Measurements from ENCODE around the gene LRIT2.

The LRIT2 gene

DNA sequence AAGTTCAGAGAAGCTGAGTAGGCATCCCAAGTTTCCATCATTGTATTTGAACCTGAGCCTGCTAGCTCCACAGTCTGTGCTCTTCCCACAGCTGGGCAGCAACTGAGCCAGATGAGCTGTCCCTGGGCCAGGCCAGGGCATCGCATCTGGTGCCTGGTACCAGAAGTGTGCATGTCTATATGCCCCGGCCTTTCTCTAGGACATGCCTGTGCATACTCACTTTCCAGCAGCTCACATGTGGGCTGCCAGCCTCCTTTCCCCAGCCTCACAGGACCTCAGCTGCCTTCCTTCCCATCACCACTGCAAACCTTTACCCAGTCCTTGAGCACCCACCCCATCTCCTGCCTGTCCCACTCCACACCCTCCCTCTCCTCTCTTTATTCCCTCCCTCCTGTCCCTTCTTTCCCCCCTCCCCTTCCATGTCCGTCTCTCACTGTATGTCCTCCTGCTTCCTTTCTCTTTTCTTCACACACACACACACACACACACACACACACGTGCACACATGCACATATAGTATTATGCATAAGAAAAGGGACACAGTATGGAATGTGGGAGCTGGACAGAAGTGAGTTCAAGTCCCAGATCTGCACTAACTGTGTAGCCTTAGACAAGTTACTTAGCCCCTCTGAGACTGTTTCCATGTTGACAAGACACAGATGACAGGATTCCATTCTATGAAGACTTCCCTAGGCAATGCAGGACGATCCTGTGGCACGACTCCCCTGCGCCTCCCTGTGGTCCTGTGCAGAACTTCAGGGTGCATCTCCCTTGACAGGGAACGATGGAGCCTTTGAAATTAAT is 20.1 kb downstream of the LRIT2 start:
- DNase-seq: peak; percentile 68 to 79 (median 70)

- DNase-seq: no peak
Measured at GRCh38 chr10:84204610-84205009, 20.7 kb downstream of the LRIT2 start.

DNA sequence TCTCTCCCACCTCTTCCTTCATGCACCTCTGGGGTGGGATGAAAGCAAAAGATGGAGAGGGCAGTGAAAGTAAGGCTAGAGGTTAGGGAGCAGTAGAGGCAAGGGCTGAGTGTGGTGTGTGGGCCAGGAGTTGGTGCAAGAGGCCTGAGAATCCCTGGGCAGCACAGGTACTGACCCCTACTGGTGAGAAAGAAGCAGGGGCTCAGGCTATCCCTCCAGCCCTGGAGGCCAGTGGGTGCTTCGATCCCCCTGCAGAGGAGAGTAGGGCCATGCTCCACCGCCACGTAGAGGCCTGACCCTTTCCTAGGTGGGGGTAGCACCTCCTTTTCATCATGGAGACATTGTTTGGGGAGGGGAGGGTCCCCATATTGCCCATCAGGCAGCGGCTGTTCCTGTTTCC is 21.2 kb downstream of the LRIT2 start:
- DNase-seq: peak in 3 of 4 experiments; percentile 7 to 21 (median 9)

DNA sequence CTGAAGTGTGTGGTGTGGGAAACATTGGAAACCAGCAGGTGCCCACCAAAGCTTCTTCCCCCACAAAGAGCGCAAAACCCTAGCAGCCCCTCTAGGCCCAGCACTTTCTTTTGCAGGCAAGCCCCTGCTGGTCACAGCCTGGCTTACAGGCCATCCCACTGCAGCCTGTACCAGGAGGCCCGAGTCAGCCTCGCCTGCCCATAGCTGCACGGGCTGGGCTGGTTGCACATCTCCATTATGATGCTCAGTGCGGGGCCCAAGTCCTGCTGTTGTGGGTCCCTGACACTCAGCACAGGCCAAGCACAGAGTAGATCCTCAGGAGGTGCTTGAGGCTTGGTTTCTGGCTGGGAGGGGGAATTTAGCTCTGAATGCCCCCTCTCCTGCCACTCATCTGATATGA is 23.0 kb downstream of the LRIT2 start:
- no peak for DNase-seq

GRCh38 chr10:84201682-84202081 is 23.7 kb downstream of the LRIT2 start:
- no peak for DNase-seq

GRCh38 chr10:84201244-84201606 is 24.1 kb downstream of the LRIT2 start:
- DNase-seq: no peak

DNA sequence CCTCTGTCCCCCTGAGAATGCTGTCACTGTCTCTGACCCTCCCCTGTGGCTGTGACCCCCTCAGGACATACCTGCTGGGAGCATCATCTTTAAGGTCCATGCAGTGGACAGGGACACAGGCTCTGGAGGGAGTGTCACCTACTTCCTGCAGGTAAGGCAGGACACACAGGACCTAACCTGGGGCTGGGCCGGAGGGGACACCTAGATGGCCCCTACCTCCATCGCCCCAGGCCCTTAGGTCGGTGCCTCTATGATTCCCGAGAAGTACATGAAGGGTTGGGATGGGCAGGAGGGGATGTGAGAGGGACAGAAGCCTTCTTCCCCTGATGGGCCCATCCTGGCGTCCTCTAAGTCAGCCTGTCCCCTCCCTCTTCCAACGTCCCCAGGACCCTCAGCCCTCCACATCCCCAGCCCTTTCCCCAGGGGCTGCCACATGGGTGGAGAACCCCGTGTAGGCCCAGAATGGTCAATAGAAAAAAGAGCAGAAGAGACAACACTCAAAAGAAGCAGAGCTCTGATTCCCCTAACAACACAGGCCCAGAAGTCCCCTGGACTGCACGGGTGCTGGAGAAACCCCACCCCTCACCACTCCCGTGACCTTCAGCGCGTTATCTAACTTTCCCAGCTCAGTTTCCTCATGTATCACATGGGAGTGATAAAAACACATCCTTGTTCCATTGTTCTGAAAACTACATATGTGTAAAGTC is 24.7 kb downstream of the LRIT2 start:
- DNase-seq: no peak

GRCh38 chr10:84198206-84198915 is 27.0 kb downstream of the LRIT2 start:
- no peak for DNase-seq

DNA sequence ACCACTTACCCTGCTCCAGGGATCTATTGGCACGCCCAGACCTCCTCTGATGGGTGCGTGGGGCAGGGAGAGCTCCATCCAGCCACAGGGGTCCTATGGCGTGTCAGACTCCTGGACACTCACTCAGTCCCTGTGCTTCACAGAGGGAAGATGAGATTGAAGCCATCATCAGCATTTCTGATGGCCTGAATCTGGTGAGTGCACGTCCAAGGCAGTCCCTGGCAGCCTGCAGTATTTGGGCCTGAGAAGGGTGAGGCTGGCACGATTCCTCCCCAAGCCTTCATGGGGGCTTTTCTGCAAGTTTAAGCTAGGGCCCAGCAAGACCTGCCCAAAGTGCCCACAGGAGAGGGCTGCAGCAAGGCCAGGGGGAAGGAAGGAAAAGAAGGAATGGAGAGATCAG is 27.7 kb downstream of the LRIT2 start:
- DNase-seq: no peak

DNA sequence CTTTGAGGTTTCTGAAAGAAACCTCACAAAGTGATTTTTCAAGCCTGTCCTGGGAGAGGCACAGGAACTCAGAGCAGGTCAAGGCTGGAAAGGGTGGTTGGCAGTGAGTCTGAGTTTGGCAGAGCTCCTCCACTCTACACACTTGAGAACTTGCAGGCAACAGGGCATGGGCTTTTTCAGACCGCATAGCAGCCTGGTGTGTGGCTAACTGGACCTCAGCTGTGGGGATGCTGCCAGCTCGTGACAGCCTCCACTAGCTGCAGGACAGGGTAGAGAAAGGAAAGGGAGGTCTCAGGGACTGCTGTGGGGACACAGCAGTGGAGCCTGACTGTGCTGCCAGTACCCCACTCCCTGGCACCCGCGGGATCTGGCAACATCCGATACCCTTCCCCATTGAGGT is 28.4 kb downstream of the LRIT2 start:
- no peak for DNase-seq

GRCh38 chr10:84196083-84196482 is 29.3 kb downstream of the LRIT2 start:
- no peak for DNase-seq

DNA sequence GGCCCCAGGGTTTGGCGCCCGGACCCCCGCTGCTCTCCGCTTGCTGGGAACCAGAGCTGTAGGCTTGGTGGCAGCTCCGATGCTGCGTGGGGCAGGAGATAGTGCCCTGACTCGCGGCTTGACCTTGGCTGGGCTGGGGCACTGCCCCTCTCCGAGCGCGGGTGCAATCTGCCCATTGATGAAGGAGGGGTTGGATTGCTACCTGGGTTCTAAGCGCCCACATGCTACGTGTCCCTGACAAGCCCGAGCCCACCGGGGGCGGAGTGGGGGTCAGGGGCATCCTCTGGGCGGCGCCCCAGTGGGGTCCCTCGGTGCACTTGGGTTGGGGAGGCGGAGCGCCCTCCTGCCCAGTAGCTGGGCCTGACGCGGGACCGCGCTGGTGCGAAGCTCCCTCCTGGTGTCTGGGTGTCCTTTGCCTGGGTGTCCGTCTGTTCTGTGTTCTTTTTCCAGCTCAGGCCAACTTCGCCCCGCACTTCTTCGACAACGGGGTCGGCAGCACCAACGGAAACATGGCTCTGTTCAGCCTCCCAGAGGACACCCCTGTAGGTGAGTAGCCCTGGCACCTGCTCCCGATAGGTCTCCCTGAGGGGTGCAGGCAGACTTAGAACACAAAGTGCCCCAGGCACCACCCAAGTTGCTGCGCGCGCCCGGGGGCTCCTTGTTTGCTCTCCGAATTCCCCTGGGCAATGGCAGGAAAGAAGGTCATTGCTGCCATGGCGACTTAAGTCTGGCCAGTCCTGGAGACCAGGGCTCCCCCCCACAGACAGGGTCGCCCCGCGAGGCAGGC is 30.1 kb downstream of the LRIT2 start:
- DNase-seq: no peak

DNA sequence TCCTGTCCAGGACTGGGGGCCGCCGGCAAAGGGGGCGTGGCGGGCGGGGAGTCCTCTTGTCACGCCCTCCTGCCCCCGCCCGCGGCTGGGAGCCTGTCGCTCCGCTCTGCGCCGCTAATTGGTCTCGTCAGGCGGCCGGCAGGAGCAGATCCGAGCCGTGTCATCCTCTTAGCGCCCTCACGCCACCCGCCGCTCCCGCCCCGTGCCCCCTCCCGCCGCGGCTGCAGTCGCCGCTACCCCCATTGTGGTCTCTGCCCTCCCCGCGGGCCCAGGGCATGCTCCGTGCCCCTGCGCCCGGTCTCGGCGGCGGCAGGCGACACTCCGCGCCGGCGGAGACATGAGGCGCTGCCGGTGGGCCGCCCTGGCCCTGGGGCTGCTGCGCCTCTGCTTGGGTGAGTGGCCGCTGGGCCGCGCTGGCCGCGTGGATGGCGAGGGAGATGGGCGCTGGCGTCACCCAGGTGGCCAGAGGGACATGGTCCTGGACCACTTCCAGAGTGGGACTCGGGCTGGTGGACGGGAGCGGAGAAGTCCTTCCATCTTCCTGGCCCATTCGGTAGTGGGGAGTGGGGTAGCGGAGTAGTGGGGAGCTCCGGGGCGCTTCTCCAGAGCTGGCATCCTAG is 30.8 kb downstream of the LRIT2 start, which contains the start of gene CDHR1:
Gene CDHR1 (plus strand): TSS at position 114 of the 620 bp plus-strand sequence. CDS start 224 bp downstream, at position 338.
- peak in 2 of 4 experiments; percentile 8 to 47 for DNase-seq

GRCh38 chr10:84193846-84194423 is 31.4 kb downstream of the LRIT2 start:
- DNase-seq: no peak

DNA sequence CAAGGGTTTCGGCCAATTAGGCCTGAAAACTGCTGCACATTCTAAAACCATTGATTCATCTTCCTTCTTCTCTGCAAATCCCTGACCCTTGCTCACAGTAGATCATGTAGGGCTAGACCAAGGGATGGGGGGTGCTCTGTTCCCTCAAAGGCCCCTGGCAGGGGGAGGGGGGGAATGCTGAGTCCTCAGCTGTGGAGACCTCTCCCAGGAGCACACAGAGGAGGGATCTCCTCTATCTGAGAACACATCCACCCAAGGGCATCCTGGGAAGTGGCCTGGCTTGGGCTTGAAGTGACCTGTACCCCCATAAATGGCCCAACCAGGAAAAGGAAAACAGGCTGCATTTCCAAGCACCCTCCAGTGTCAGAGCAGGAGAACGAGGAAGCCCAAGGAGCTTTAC is 32.0 kb downstream of the LRIT2 start:
- DNase-seq: no peak

- DNase-seq: no peak
Measured at GRCh38 chr10:84191106-84191505, 34.2 kb downstream of the LRIT2 start.

DNA sequence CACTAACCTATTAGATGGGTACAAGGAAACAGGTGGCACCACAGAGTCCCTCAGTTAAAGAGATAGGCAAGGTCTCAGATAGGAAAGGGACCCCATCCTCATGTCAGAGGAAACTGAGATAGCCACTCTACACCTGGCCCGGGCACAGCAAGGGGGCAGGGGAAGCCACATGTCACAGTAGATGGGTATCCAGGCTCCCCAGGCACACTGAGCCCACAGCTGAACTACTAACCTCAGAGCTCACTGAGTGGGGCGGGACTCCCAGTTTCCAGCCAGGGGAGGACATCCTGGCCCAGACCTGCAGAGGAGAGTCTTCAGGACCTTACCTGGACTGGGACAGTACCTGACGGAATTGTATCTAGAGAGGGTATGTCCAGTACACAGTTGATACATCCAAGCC is 34.7 kb downstream of the LRIT2 start:
- no peak for DNase-seq

DNA sequence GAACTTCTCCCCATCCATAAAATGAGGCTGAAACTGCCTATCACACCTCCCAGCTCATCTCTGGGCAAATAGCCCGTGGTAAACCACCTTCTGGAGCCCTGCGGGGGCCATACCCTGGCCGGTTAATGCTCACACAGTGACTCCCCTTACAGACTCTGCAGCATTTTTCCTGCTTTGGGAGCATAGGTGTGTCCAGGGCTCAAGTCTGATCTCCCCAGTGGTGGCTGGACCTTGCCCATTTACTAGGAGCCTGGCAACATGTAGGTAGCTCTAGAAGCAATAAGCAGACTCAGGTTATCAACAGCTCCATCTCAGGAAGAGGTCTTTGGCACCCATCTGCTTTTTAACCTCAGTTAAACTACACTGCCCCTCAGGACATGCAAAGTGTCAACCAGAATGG is 36.5 kb downstream of the LRIT2 start:
- no peak for DNase-seq

- no peak for DNase-seq
Measured at GRCh38 chr10:84185526-84186175, 39.7 kb downstream of the LRIT2 start.

DNA sequence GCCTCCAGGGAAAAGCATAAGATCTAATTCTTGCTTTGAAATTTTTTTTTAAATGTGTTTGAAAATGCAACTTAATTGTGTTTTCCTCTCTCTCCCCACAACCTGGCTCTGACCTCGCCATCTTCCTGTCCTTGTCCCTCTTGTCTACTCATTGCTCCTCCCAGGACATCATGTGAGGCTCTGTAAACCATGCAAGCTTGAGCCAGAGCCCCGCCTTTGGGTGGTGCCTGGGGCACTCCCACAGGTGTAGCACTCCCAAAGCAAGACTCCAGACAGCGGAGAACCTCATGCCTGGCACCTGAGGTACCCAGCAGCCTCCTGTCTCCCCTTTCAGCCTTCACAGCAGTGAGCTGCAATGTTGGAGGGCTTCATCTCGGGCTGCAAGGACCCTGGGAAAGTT is 40.8 kb downstream of the LRIT2 start:
- DNase-seq: no peak

DNA sequence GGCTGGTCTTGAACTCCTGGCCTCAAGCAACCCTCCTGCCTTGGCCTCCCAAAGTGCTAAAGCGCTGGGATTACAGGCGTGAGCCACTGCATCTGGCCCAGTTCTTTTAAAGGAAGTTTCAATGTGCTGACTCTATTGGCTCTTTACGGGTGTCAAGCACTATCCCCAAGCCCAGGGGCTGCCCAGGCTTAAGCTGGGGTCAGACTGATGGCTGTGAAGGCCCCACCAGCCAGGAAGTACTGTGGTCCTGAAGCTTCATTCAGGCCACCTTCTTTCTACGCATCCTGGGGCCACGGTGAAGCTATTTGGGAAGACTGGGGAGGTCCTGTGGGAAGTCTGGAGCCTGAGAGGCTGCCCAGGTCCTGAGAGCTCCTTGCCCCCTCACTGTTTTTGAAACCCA is 43.7 kb downstream of the LRIT2 start:
- no peak for DNase-seq
